Fibroblast of lung (primary cell): Measurements from ENCODE around the gene ANKRD16. TPM values are rescaled to one million over a fixed set of nuclear protein-coding genes. Genes with fewer than 3 reads are reported as not detected.

Experiments used
- DNase-seq, 2 donors: peaks; one replicate each; pipeline versions ENCODE4 v3.0.0 to v3.0.0-alpha.2; 2010; ENCODE audit warnings: low read depth in 2 of 2
- H2AFZ ChIP-seq: 2 replicates; pipeline ENCODE4 v1.5.1; 2012; ENCODE audit warnings: low read length, control low read depth, inconsistent platforms
- H3K27ac ChIP-seq: 2 replicates; pipeline ENCODE4 v1.5.1; 2011; ENCODE audit warnings: low read length, control low read depth; ENCODE audit not compliant: insufficient read depth
- H3K27me3 ChIP-seq: 2 replicates; pipeline ENCODE4 v1.5.1; 2011; ENCODE audit warnings: mild to moderate bottlenecking, low read length; ENCODE audit not compliant: control insufficient read depth, insufficient read depth
- H3K36me3 ChIP-seq: 2 replicates; pipeline ENCODE4 v1.5.1; 2011; ENCODE audit warnings: low read length; ENCODE audit not compliant: control insufficient read depth, insufficient read depth
- H3K4me1 ChIP-seq: 2 replicates; pipeline ENCODE4 v1.5.1; 2011; ENCODE audit warnings: low read length; ENCODE audit not compliant: control insufficient read depth, insufficient read depth; ENCODE audit errors: extremely low read depth
- H3K4me2 ChIP-seq: 2 replicates; pipeline ENCODE4 v1.5.1; 2011; ENCODE audit warnings: low read length, control low read depth; ENCODE audit not compliant: insufficient read depth; ENCODE audit errors: extremely low read depth
- H3K4me3 ChIP-seq, 4 experiments: fragments of 200-600 bp in 1 of 4; sonication (generic) in 1 of 4; replicated peaks in 1 of 4; 2 replicates each; pipeline ENCODE4 v1.5.1; 2011 to 2016; ENCODE audit warnings: low read length in 4 of 4, low read depth in 3 of 4, mild to moderate bottlenecking in 3 of 4, control low read depth in 2 of 4, inconsistent platforms in 1 of 4, mixed read lengths in 1 of 4; ENCODE audit not compliant: insufficient read depth in 1 of 4; ENCODE audit errors: control extremely low read depth in 1 of 4
- H3K79me2 ChIP-seq: 2 replicates; pipeline ENCODE4 v1.5.1; 2012; ENCODE audit warnings: mild to moderate bottlenecking, low read length, inconsistent platforms; ENCODE audit not compliant: control insufficient read depth, insufficient read depth
- H3K9ac ChIP-seq: 2 replicates; pipeline ENCODE4 v1.5.1; 2011; ENCODE audit warnings: mild to moderate bottlenecking, low read length, control low read depth; ENCODE audit not compliant: insufficient read depth
- H3K9me3 ChIP-seq: 2 replicates; pipeline ENCODE4 v1.5.1; 2012; ENCODE audit warnings: low read depth, low read length; ENCODE audit not compliant: control insufficient read depth, insufficient read depth
- H4K20me1 ChIP-seq: 2 replicates; pipeline ENCODE4 v1.5.1; 2011; ENCODE audit warnings: low read length; ENCODE audit not compliant: control insufficient read depth, insufficient read depth; ENCODE audit errors: extremely low read depth
- CTCF ChIP-seq, 2 donors: IDR thresholded peaks in 1 of 2; conservative IDR thresholded peaks in 1 of 2; 1 replicate in 1 of 2; 2 replicates in 1 of 2; pipeline ENCODE4 v1.5.1; 2011 to 2012; ENCODE audit warnings: low read length in 2 of 2, control low read depth in 1 of 2, inconsistent platforms in 1 of 2, low read depth in 1 of 2, mild to moderate bottlenecking in 1 of 2
- EZH2 ChIP-seq: IDR thresholded peaks from 2 replicates; pipeline ENCODE4 v1.5.1; 2012; ENCODE audit warnings: low read length, control low read depth, mild to moderate bottlenecking; ENCODE audit errors: missing control alignments
- polyA plus RNA-seq, 2 donors: library from polyadenylated mRNA; depleted of rRNA in 1 of 2; stranded (reverse) in 1 of 2; unstranded in 1 of 2; fragments of >200 nt; gene quantifications; 2 replicates each; pipeline ENCODE4 v1.2.1, GENCODE V29; 2011 to 2012; ENCODE audit warnings: missing spikeins in 1 of 2
- total RNA-seq: library from RNA; depleted of rRNA; stranded (reverse); fragments of >200 nt; gene quantifications from 2 replicates; pipeline ENCODE4 v1.2.1, GENCODE V29; 2014

The ANKRD16 gene
- total and polyA plus RNA-seq, 2 donors (not counting 1 experiment from before 2014, with no cell fraction given), result 4.0 to 9.9 TPM

GRCh38 chr10:5896208-5897052 is 6.7 kb upstream of the ANKRD16 start:
- Histone ChIP-seq H3K9ac (no peak overlapping the region), H3K9me3 (no peaks in the 10 kb centered on the region), H3K4me2 (no peak overlapping the region), H3K79me2 (peaks cover 40% of the 10 kb centered on the region), H3K4me3 (no peak overlapping the region), H3K4me1 (peaks cover 3% of the 10 kb centered on the region), H4K20me1 (no peaks in the 10 kb centered on the region), H3K27me3 (no peaks in the 10 kb centered on the region), H2AFZ (no peak overlapping the region), H3K27ac (no peak overlapping the region), H3K36me3 (peaks cover 12% of the 10 kb centered on the region)
- no peak for TF ChIP-seq EZH2
- no peak for TF ChIP-seq CTCF (conservative IDR thresholded peaks at IDR 0.05 in 1 of 2, IDR thresholded peaks at IDR 0.05 in 1 of 2; ENCODE audit: low read depth in 1 of 2, low read length in 2 of 2)
- no peak for DNase-seq

DNA sequence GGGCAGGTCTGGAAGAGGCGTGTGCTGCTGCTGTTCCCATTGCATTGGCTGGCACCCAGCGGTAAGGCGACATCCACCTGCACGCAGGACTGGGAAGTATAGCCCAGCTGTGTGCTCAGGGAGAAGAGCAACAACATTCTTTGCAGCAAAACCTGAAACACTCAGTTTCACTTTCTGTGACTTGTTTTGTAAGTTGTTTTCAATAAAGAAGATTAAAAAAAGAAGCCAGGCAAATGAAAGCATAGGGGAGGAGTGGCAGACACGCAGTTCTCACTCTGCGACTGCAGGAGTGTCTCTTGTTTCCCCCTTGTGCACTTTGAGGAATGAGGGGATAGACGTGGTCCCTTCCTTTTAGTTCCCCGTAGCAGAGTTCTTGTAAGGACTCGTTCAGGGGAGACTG is 6.1 kb upstream of the ANKRD16 start:
- Histone ChIP-seq H2AFZ (no peak overlapping the region), H3K27me3 (no peaks in the 10 kb centered on the region), H3K4me1 (peaks cover 6% of the 10 kb centered on the region), H4K20me1 (no peaks in the 10 kb centered on the region), H3K27ac (no peak overlapping the region), H3K4me2 (no peak overlapping the region), H3K79me2 (peaks cover 46% of the 10 kb centered on the region), H3K9me3 (no peaks in the 10 kb centered on the region), H3K36me3 (peaks cover 12% of the 10 kb centered on the region), H3K9ac (no peak overlapping the region), H3K4me3 (no peak overlapping the region)
- no peak for TF ChIP-seq CTCF (conservative IDR thresholded peaks at IDR 0.05 in 1 of 2, IDR thresholded peaks at IDR 0.05 in 1 of 2; ENCODE audit: low read depth in 1 of 2, low read length in 2 of 2)
- no peak for DNase-seq

DNA sequence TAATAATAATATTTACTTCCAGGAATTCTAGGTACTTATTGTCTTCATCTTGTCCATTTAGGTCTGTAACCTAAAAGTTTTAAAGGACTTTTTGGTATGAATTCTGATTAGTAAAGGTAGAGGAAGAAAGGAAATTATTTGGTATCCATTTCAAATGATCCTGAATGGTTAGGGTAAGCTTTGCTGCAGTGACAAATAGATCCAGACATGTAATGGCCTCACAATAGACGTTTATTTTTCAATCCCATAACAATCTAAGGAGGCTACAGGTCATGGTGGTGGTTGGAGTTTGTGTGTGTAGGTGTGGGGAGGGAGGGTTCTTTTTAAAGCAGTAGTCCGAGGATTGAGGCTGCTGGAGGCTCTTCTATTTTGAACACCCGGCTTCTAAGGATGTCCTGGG is 5.7 kb upstream of the ANKRD16 start:
- Histone ChIP-seq H3K4me3 (no peak overlapping the region), H3K27me3 (no peaks in the 10 kb centered on the region), H3K79me2 (peaks cover 50% of the 10 kb centered on the region), H3K9ac (no peak overlapping the region), H3K36me3 (peaks cover 12% of the 10 kb centered on the region), H3K4me2 (no peak overlapping the region), H2AFZ (no peak overlapping the region), H4K20me1 (no peaks in the 10 kb centered on the region), H3K27ac (no peak overlapping the region), H3K4me1 (peaks cover 6% of the 10 kb centered on the region), H3K9me3 (no peaks in the 10 kb centered on the region)
- no peak for DNase-seq
- no peak for TF ChIP-seq EZH2
- TF ChIP-seq CTCF (conservative IDR thresholded peaks at IDR 0.05 in 1 of 2, IDR thresholded peaks at IDR 0.05 in 1 of 2; ENCODE audit: low read depth in 1 of 2, low read length in 2 of 2), result no peak
